WTC11 (cell line): ENCODE data around the gene KIRREL3. TPM values are rescaled to one million over a fixed set of nuclear protein-coding genes. Genes with fewer than 3 reads are reported as not detected.

Experiments used
- ATAC-seq: fragments of 200-7000 bp; cut with Tn5 transposase; 2 replicates; pipeline ENCODE4 v1.10.0; 2021; ENCODE audit warnings: mild to moderate bottlenecking, moderate library complexity
- CTCF ChIA-PET: fragments of 300-600 bp; sonication (Branson Sonifier 250); formaldehyde crosslinking; loops from one replicate; lab custom pipeline; 2021; ENCODE audit warnings: antibody characterized with exemption; lab: Charles Lee
- POLR2A ChIA-PET: fragments of 350-600 bp; sonication (Branson Sonifier 250); formaldehyde crosslinking; loops from one replicate; lab custom pipeline; 2021; ENCODE audit warnings: antibody characterized with exemption; lab: Charles Lee
- DNase-seq: peaks from one replicate; pipeline ENCODE4 v3.0.0; 2021; ENCODE audit warnings: low spot score
- H3K27ac Mint-ChIP-seq: 2 replicates; pipeline ENCODE4 v1.8.0; 2021; ENCODE audit warnings: mixed read lengths
- H3K27me3 Mint-ChIP-seq: 2 replicates; pipeline ENCODE4 v1.8.0; 2021; ENCODE audit warnings: low read depth, mild to moderate bottlenecking, moderate library complexity, mixed read lengths
- H3K36me3 Mint-ChIP-seq: 2 replicates; pipeline ENCODE4 v1.8.0; 2021; ENCODE audit warnings: mixed read lengths
- H3K4me1 Mint-ChIP-seq: 2 replicates; pipeline ENCODE4 v1.8.0; 2022; ENCODE audit warnings: mixed read lengths
- H3K4me3 Mint-ChIP-seq: 2 replicates; pipeline ENCODE4 v1.8.0; 2021; ENCODE audit warnings: mild to moderate bottlenecking, moderate library complexity, mixed read lengths
- H3K9me3 Mint-ChIP-seq: 2 replicates; pipeline ENCODE4 v1.8.0; 2021; ENCODE audit warnings: mixed read lengths
- ATF1 ChIP-seq: sonication (generic); formaldehyde crosslinking; IDR thresholded peaks from 2 replicates; pipeline ENCODE4 v1.8.1; 2023; ENCODE audit warnings: mild to moderate bottlenecking, moderate library complexity, missing genetic modification reagents
- CBFB ChIP-seq: sonication (generic); formaldehyde crosslinking; IDR thresholded peaks from 2 replicates; pipeline ENCODE4 v1.8.1; 2022; ENCODE audit warnings: mild to moderate bottlenecking, low read depth, missing genetic modification reagents
- CREB1 ChIP-seq: sonication (generic); formaldehyde crosslinking; IDR thresholded peaks from 2 replicates; pipeline ENCODE4 v1.8.0; 2023; ENCODE audit warnings: mild to moderate bottlenecking, missing genetic modification reagents
- NFATC4 ChIP-seq: fragments of 250-450 bp; sonication (Bioruptor Pico); IDR thresholded peaks from 2 replicates; pipeline ENCODE4 v1.9.0; 2021; ENCODE audit warnings: mild to moderate bottlenecking
- NFYB ChIP-seq: sonication (generic); formaldehyde crosslinking; conservative IDR thresholded peaks from 2 replicates; pipeline ENCODE4 v1.8.0; 2022; ENCODE audit warnings: low read depth, missing genetic modification reagents
- ZBTB21 ChIP-seq: sonication (generic); formaldehyde crosslinking; IDR thresholded peaks from 2 replicates; pipeline ENCODE4 v1.8.1; 2023; ENCODE audit warnings: mild to moderate bottlenecking, missing genetic modification reagents, borderline replicate concordance
- ZNF121 ChIP-seq: sonication (generic); formaldehyde crosslinking; IDR thresholded peaks from 2 replicates; pipeline ENCODE4 v1.8.0; 2023; ENCODE audit warnings: missing genetic modification reagents
- ZNF317 ChIP-seq: sonication (generic); formaldehyde crosslinking; IDR thresholded peaks from 2 replicates; pipeline ENCODE4 v1.8.1; 2023; ENCODE audit warnings: low read depth, mild to moderate bottlenecking, moderate library complexity, missing genetic modification reagents, borderline replicate concordance
- total RNA-seq: library from RNA; stranded (reverse); gene quantifications from 3 replicates; pipeline ENCODE4 v1.2.3, GENCODE V29; 2021
- TF ChIP-seq, protein P1 (sequence below): sonication (generic); formaldehyde crosslinking; IDR thresholded peaks from 2 replicates; pipeline ENCODE4 v1.8.1; 2023; ENCODE audit warnings: mild to moderate bottlenecking, moderate library complexity, missing genetic modification reagents
- TF ChIP-seq, protein P2 (sequence below): fragments of 250-450 bp; sonication (Bioruptor Pico); IDR thresholded peaks from 2 replicates; pipeline ENCODE4 v1.8.0; 2021; ENCODE audit warnings: mild to moderate bottlenecking
- TF ChIP-seq, protein P3 (sequence below): sonication (generic); formaldehyde crosslinking; IDR thresholded peaks from 2 replicates; pipeline ENCODE4 v1.8.1; 2022; ENCODE audit warnings: low read depth, mild to moderate bottlenecking, moderate library complexity, missing genetic modification reagents, borderline replicate concordance
- TF ChIP-seq, protein P4 (sequence below): sonication (generic); formaldehyde crosslinking; conservative IDR thresholded peaks from 2 replicates; pipeline ENCODE4 v1.8.1; 2023; ENCODE audit warnings: mild to moderate bottlenecking, low read depth, missing genetic modification reagents, moderate library complexity
- TF ChIP-seq, protein P5 (sequence below): fragments of 250-450 bp; sonication (Bioruptor Pico); IDR thresholded peaks from 2 replicates; pipeline ENCODE4 v1.9.0; 2021; ENCODE audit warnings: moderate library complexity, mild to moderate bottlenecking, inconsistent platforms, borderline replicate concordance

KIRREL3 gene
- total RNA-seq, 1 experiment from 2014 or later, result 0.59 TPM

DNA sequence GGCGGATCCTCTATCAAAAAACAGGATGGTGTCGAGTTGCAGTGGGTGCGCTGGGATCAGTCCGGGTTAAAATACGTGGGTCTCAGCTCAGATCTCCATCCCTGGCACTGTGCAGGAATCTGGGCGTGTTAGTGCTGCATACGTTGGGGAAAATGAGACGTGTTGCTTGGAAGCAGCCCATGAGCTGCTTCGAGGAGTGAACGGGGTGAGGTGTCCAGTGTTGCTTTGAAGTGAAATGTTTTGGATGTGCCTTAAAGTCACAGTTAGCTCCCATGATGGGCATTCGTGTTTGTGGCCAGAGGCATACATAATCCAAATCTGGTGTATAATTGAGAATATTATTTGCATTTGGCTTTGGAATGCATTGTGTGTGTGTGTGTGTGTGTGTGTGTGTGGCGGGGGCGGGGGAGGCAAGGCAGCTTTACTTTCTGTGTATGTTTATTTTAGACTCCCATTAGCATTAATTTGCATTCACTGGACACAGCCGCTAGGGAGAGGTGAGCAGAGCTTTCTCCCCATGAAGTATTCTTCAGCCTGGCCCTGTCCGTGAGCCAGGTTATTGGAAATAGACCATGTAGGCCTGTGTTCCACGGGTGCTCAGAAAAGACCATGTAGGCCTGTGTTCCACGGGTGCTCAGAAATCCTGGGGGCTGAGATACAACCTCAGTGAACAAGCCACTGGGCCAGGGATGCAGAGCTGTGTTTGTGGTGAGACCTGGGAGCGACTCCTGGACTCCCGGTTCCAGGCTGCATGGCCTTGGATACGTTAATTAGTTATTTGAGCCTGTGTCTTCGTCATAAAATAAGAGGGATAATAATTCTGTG is 510.5 kb downstream of the KIRREL3 start:
- CTCF ChIA-PET, result interaction anchor here (1.2 to 2.3 kb wide), 3 partner anchors 9 to 179 kb away, joined by 3 to 32 read pairs (median 4); no protein-coding TSS in a partner anchor
- H3K27me3 Mint-ChIP-seq, result no peaks in the 10 kb centered on the region; the same call in 1 of the 2 replicates
- no peak overlapping the region for H3K27ac Mint-ChIP-seq
- POLR2A ChIA-PET, result no interaction called here
- no peaks in the 10 kb centered on the region for H3K36me3 Mint-ChIP-seq
- ATAC-seq (no peak), DNase-seq (no peak)
- TF ChIP-seq, protein P1, sequence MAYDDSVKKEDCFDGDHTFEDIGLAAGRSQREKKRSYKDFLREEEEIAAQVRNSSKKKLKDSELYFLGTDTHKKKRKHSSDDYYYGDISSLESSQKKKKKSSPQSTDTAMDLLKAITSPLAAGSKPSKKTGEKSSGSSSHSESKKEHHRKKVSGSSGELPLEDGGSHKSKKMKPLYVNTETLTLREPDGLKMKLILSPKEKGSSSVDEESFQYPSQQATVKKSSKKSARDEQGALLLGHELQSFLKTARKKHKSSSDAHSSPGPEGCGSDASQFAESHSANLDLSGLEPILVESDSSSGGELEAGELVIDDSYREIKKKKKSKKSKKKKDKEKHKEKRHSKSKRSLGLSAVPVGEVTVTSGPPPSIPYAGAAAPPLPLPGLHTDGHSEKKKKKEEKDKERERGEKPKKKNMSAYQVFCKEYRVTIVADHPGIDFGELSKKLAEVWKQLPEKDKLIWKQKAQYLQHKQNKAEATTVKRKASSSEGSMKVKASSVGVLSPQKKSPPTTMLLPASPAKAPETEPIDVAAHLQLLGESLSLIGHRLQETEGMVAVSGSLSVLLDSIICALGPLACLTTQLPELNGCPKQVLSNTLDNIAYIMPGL (CRISPR knock-in tag), result no peak
- TF ChIP-seq ZNF317 (CRISPR knock-in tag), result no peak
- TF ChIP-seq ZBTB21 (CRISPR knock-in tag), result no peak
- TF ChIP-seq CBFB (CRISPR knock-in tag), result no peak
- no peak overlapping the region for H3K4me3 Mint-ChIP-seq
- no peaks in the 10 kb centered on the region for H3K9me3 Mint-ChIP-seq
- H3K4me1 Mint-ChIP-seq, result peaks cover 37% of the 10 kb centered on the region

DNA sequence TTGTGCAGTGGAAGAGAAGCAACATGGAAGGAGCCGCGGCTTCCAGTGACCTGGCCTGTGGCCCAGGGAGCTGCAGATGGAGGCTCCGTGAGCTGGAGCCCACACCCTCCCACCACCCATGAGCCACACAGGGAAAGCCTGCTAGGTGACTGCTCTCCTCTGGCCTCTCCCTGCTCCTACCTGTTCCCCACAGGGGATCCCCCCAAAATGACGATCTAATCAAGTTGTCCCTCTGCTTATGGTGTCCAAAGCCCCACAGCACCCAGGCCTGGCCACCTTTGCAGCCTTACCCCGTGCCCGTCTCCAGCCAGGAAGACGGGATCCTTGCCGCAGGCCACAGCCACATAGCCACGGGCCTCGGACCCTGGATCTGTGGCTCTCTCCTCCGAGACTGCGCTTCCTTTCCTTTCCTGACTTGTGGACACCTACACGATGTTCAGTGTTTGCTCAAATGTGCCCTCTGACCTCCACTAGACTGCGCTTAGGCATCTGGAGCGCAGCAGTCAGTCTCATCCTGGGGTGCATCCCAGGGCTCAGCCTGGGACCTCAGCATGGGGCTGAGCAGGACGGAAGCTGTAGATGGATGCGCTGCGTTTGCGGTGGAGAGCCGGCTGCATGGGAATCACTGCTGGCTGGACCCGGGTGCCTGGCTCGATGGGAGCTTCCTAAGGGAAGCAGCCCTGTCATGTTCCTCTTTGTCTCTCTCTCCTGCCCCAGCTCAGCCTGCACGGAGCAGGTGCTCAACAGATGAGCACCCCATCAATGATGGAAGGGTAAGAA is 511.8 kb downstream of the KIRREL3 start:
- DNase-seq, result no peak
- CTCF ChIA-PET, result interaction anchor here (1.2 to 2.3 kb wide), 3 partner anchors 9 to 178 kb away, joined by 3 to 32 read pairs (median 4); no protein-coding TSS in a partner anchor
- no peaks in the 10 kb centered on the region for H3K36me3 Mint-ChIP-seq
- no peak for ATAC-seq
- POLR2A ChIA-PET, result no interaction called here
- no peaks in the 10 kb centered on the region; the same call in 1 of the 2 replicates for H3K27me3 Mint-ChIP-seq
- no peaks in the 10 kb centered on the region for H3K9me3 Mint-ChIP-seq
- TF ChIP-seq, protein P2, sequence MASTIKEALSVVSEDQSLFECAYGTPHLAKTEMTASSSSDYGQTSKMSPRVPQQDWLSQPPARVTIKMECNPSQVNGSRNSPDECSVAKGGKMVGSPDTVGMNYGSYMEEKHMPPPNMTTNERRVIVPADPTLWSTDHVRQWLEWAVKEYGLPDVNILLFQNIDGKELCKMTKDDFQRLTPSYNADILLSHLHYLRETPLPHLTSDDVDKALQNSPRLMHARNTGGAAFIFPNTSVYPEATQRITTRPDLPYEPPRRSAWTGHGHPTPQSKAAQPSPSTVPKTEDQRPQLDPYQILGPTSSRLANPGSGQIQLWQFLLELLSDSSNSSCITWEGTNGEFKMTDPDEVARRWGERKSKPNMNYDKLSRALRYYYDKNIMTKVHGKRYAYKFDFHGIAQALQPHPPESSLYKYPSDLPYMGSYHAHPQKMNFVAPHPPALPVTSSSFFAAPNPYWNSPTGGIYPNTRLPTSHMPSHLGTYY (CRISPR knock-in tag), result no peak
- TF ChIP-seq ZNF121 (CRISPR knock-in tag) (no peak), CREB1 (CRISPR knock-in tag) (no peak), NFATC4 (CRISPR knock-in tag) (no peak)
- H3K4me1 Mint-ChIP-seq, result peaks cover 34% of the 10 kb centered on the region
- H3K4me3 Mint-ChIP-seq, result no peak overlapping the region
- no peak overlapping the region for H3K27ac Mint-ChIP-seq

DNA sequence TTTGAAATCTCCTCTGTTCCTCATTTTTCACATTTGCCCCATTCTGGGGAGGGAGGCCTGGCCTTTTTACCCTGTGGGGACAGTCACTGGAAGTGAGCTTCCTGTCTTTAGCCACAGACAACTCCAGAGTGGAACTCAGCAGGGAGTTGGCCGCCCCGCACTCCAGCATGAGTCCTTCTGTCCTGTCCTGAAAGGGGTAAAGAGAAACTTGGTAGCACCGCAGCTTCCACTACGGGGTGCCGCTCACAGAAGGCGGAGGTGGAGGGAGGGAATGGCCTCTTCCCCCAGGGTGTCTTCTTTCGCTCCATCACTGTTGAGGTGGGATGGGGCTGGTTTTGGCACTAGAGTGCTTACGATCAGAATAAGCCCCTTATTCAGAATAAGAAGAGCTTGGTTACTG is 512.9 kb downstream of the KIRREL3 start:
- CTCF ChIA-PET, result no interaction called here
- ATAC-seq, result no peak

More for the DNA sequence above, 512.9 kb downstream of the KIRREL3 start:
- Mint-ChIP-seq H3K36me3 (no peaks in the 10 kb centered on the region), H3K4me1 (peaks cover 34% of the 10 kb centered on the region), H3K27ac (no peak overlapping the region), H3K27me3 (no peaks in the 10 kb centered on the region; the same call in 1 of the 2 replicates), H3K9me3 (no peaks in the 10 kb centered on the region), H3K4me3 (no peak overlapping the region)
- TF ChIP-seq, protein P3, sequence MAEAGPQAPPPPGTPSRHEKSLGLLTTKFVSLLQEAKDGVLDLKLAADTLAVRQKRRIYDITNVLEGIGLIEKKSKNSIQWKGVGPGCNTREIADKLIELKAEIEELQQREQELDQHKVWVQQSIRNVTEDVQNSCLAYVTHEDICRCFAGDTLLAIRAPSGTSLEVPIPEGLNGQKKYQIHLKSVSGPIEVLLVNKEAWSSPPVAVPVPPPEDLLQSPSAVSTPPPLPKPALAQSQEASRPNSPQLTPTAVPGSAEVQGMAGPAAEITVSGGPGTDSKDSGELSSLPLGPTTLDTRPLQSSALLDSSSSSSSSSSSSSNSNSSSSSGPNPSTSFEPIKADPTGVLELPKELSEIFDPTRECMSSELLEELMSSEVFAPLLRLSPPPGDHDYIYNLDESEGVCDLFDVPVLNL (CRISPR knock-in tag), result no peak
- TF ChIP-seq, protein P4, sequence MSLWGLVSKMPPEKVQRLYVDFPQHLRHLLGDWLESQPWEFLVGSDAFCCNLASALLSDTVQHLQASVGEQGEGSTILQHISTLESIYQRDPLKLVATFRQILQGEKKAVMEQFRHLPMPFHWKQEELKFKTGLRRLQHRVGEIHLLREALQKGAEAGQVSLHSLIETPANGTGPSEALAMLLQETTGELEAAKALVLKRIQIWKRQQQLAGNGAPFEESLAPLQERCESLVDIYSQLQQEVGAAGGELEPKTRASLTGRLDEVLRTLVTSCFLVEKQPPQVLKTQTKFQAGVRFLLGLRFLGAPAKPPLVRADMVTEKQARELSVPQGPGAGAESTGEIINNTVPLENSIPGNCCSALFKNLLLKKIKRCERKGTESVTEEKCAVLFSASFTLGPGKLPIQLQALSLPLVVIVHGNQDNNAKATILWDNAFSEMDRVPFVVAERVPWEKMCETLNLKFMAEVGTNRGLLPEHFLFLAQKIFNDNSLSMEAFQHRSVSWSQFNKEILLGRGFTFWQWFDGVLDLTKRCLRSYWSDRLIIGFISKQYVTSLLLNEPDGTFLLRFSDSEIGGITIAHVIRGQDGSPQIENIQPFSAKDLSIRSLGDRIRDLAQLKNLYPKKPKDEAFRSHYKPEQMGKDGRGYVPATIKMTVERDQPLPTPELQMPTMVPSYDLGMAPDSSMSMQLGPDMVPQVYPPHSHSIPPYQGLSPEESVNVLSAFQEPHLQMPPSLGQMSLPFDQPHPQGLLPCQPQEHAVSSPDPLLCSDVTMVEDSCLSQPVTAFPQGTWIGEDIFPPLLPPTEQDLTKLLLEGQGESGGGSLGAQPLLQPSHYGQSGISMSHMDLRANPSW (CRISPR knock-in tag), result no peak
- TF ChIP-seq ATF1 (CRISPR knock-in tag) (no peak), NFYB (CRISPR knock-in tag) (no peak)
- TF ChIP-seq, protein P2 (CRISPR knock-in tag), result no peak
- TF ChIP-seq, protein P5, sequence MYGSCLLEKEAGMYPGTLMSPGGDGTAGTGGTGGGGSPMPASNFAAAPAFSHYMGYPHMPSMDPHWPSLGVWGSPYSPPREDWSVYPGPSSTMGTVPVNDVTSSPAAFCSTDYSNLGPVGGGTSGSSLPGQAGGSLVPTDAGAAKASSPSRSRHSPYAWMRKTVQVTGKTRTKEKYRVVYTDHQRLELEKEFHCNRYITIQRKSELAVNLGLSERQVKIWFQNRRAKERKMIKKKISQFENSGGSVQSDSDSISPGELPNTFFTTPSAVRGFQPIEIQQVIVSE (CRISPR knock-in tag), result no peak
- no peak for DNase-seq
- POLR2A ChIA-PET, result no interaction called here
